ENCODE data around the gene CA10.
A peak's percentile ranks its signal among the peaks of the same experiment; 100 is the strongest.

Gene CA10

DNA sequence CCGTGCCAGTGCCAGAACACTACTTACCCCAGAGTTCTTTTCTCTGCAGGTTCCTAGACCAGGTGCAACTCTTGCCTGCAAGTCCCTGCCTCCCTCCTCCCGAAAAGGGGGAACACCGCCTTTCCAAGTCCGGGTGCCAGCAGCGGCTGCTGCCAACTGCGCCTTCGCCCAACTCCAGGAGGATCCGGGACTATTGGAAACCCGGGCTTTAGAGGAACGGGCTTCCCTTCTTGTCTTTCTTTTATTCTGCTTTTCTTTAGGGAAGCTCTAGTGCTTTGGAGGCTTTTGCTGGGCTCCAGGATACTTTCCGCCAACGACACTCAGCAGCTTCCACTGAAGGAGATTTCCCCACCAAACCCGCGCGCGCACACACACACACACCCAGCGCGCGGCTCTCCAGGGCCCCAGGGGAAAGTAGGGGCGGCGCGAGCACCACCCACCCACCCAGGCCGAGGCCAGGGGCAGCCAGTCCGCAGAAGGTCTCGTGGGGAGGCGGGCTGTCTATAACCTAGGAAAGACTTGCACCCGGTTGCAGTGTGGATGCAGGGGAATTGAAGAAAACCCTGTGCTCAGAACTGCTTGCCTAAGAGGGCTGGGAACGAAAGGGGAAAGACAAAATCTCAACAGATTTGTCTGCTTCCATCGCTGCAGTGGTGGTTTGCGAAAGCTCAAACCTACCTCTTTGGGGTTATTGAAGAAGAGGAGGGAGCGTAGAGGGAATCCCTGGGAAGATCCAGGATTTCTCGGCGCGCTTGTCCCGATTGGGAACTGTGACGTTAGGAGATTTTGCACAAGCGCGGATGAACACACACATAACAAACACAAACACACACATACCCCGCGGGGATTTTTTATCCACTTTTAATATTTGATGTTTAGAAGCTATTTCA lies 977 bp upstream of the CA10 start:
- Histone ChIP-seq H3K27ac (no peak overlapping the region), H3K4me1 (no peaks in the 10 kb centered on the region), H4K20me1 (no peaks in the 10 kb centered on the region; a peak in 1 of 22 replicates), H3K9ac (no peak overlapping the region), H3K4me3 (no peak overlapping the region), H3K36me3 (no peaks in the 10 kb centered on the region), H3K27me3 (no peaks in the 10 kb centered on the region), H3K4me2 (no peak overlapping the region), H3K9me3 (replicated peaks in 1 of 11) (peaks cover 12 to 29% (median 23%) of the 10 kb centered on the region in 11 experiments; a peak in 21 of 22 replicates)
- no peak for TF ChIP-seq Cebpa-rat (IDR thresholded peaks at IDR 0.05)

DNA sequence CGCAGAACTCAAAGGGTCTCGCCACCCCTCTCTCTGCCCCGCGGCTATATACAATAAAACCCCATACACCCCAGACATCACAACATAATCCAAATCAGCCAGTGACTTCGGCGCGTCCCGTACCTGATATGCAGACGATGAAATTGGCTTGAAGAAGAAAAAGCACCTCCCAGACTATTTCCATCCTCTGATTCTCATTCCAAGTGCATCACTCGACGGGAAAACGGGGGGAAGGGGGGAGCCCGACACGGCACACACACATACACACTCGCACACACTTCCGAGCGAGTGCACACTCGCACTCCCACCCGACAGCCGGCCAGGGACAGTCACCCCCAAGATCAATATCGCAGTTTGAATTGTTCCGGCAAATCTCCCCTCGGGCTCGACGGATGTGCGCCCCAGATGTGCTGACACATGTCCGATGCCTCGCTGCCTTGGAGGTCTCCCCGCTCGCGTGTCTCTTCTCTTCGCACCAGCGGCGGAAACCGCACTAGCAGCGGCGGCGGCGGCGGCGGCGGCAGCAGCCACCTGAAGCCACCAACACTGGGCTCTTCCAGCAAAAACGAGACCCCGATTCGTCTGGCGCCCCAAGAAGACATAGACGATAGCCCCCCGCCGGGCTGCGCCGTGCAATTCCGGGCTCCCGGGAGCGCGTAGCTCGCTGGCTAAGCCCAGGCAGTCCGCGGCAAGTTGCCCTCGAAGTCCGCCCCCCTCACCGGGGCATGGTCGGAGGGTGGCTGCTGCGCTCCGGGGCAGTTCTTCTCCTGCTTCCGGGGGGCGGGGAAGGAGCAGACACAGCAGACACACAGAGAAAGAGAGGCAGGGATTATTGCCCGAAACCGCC lies 688 bp downstream of the CA10 start:
- Histone ChIP-seq H3K4me2 (no peak overlapping the region), H3K27ac (no peak overlapping the region), H3K9ac (no peak overlapping the region), H3K27me3 (no peaks in the 10 kb centered on the region), H3K36me3 (no peaks in the 10 kb centered on the region), H3K4me1 (no peaks in the 10 kb centered on the region), H4K20me1 (no peaks in the 10 kb centered on the region; a peak in 1 of 22 replicates), H3K9me3 (replicated peaks in 1 of 11) (peaks cover 12 to 29% (median 23%) of the 10 kb centered on the region in 11 experiments; a peak in 21 of 22 replicates), H3K4me3 (no peak overlapping the region)
- no peak for TF ChIP-seq Cebpa-rat (IDR thresholded peaks at IDR 0.05)

DNA sequence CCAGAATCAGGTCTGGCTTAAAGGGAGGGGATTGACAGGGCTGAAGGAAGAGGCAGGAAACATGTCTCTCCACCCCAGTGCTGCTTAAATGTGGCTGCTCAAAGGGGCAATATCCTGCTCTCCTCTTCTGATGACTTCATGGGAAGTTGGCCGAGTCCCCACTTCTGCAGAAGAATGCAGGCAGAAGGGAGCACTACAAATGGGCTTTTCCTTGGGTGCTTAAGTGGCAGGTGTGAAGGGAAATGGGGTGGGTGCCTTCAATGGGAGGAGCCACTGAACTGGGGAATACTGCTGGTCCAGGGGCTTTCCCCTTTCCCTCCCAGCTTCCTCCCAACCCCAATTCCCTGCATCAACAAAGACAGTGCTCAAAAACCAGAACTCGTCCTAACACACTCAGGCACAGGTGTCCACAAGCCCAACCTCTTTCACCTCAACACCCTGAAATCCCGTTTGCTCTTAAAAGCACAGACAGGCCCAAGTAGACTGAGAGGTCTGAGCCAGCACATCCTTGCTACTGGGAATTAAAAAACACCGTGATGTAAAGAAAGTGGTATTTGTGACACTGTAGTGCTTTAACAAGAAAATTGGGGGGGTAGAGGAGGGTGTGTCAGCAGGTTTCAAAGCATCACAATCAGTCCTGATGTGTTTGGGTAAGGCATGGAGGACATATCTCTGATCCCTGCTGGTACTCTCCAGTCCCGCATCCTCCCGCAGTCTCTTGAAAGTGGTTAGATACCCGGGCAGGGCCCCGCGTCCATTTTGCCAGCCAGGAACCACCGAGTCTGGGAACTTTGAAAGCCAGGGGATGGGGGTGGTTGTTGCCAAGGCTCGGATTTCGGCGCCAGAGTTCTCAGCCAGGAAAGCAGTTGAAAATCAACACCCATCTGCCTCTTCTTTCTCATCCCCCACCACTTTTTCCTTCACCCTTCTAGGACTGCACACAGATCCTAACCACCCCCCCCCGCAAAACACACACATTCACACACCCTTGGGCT lies 1.6 kb downstream of the CA10 start:
- TF ChIP-seq Cebpa-rat (IDR thresholded peaks at IDR 0.05): no peak
- no peaks in the 10 kb centered on the region for H3K4me1 ChIP-seq
- H4K20me1 ChIP-seq: no peaks in the 10 kb centered on the region; a peak in 1 of 22 replicates
- H3K27ac ChIP-seq: no peak overlapping the region
- no peak overlapping the region for H3K4me2 ChIP-seq
- H3K4me3 ChIP-seq: no peak overlapping the region
- no peaks in the 10 kb centered on the region for H3K36me3 ChIP-seq
- no peak overlapping the region for H3K9ac ChIP-seq
- peaks cover 12 to 29% (median 23%) of the 10 kb centered on the region in 11 experiments; a peak in 21 of 22 replicates for H3K9me3 ChIP-seq (replicated peaks in 1 of 11)
- no peaks in the 10 kb centered on the region for H3K27me3 ChIP-seq

DNA sequence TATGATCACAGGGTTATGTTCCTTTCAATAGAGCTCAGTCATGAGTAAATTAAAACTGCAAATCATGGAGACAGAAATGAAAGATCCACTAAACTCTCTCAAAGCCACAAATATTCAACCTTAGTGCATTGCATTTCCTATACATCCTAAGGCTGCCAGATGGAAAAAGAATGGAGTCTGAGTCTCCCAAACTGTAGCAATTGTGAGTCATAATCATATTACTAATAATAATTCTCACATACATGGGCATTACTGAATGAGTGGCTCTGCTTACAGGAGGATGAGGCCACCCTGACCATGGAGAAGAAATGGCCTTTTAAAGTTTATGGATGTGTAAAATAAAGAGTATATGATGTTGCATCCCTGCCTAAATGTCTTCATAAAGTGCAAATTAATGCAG lies 3.2 kb downstream of the CA10 start:
- no peaks in the 10 kb centered on the region for H3K27me3 ChIP-seq
- no peak for TF ChIP-seq Cebpa-rat (IDR thresholded peaks at IDR 0.05)
- H3K9ac ChIP-seq: no peak overlapping the region
- H3K36me3 ChIP-seq: no peaks in the 10 kb centered on the region
- H3K4me3 ChIP-seq: no peak overlapping the region
- H4K20me1 ChIP-seq: no peaks in the 10 kb centered on the region; a peak in 1 of 22 replicates
- peaks cover 12 to 29% (median 23%) of the 10 kb centered on the region in 11 experiments; a peak in 21 of 22 replicates for H3K9me3 ChIP-seq (replicated peaks in 1 of 11)
- H3K27ac ChIP-seq: no peak overlapping the region
- H3K4me1 ChIP-seq: no peaks in the 10 kb centered on the region
- no peak overlapping the region for H3K4me2 ChIP-seq

DNA sequence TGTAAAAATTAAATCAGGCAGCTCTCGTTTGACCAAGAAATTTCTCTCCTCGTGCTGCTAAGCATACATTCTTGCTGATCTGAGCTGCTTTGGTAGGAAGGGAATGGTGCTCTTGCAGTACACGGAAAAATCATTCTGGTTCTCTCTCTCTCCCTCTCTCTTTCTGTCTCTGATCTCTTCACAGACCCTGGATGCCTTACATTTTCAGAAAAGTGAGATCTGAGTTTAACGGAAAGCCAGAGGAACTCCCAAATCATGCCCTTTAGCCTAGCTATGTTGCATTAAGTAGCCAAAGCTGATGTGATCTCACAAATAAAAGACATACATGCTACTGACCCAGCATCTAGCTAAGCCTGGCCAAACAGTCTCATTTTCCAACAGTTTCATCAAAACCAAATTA lies 4.0 kb downstream of the CA10 start:
- H3K4me3 ChIP-seq: no peak overlapping the region
- H4K20me1 ChIP-seq: no peaks in the 10 kb centered on the region; a peak in 1 of 22 replicates
- no peak for TF ChIP-seq Cebpa-rat (IDR thresholded peaks at IDR 0.05)
- no peak overlapping the region for H3K9ac ChIP-seq
- H3K27ac ChIP-seq: no peak overlapping the region
- no peaks in the 10 kb centered on the region for H3K36me3 ChIP-seq
- H3K27me3 ChIP-seq: peaks cover 0 to 4% (median 0%) of the 10 kb centered on the region in 11 experiments; a peak in 1 of 22 replicates
- peaks cover 11 to 21% (median 19%) of the 10 kb centered on the region in 11 experiments; a peak in 21 of 22 replicates for H3K9me3 ChIP-seq (replicated peaks in 1 of 11)
- no peak overlapping the region for H3K4me2 ChIP-seq
- H3K4me1 ChIP-seq: no peaks in the 10 kb centered on the region

DNA sequence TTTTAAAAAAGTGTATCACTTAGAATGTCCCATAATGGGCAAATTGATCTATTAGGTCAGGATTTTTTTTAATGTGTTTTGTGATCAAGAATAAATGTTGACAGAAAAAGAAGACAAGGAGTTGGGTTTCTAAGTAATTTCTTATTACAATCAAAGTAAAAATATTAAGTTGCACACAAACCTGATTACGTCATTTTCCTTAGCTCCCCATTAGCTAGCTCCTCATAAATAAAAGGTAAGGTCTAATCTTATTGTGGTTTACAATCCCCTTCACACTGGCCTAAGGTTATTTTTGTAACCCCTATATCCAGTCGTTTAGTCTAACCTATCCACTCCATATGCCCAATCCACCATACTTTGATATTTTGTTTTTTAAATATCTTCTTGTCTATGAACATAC lies 7.6 kb downstream of the CA10 start:
- TF ChIP-seq Cebpa-rat (IDR thresholded peaks at IDR 0.05): no peak
- Histone ChIP-seq H3K27me3 (peaks cover 0 to 4% (median 0%) of the 10 kb centered on the region in 11 experiments; a peak in 1 of 22 replicates), H3K4me3 (no peak overlapping the region), H3K9me3 (replicated peaks in 1 of 11) (no peaks in the 10 kb centered on the region), H3K4me1 (peaks cover 10 to 23% (median 15%) of the 10 kb centered on the region in 10 experiments), H3K4me2 (no peak overlapping the region), H3K27ac (no peak overlapping the region), H4K20me1 (no peaks in the 10 kb centered on the region), H3K36me3 (no peaks in the 10 kb centered on the region), H3K9ac (no peak overlapping the region)

DNA sequence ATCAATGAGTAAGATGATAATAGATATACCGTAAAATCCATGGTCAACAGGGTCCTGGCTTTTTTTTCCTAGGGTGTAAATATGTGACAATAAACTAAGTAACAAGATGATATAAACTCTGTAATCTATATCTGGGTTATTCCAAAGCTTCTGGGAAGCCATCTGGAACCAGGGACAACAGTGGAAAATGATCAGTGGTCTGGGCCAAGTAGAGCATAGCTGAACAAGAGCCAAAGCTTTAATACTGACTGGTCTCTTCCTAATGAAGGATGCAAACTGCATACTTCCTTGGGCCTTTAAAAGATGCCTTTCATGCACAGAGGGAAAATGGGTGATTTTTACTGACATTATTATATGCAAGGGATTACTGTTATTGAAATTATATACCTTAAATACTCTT lies 8.9 kb downstream of the CA10 start:
- Histone ChIP-seq H3K27me3 (peaks cover 0 to 4% (median 0%) of the 10 kb centered on the region in 11 experiments; a peak in 1 of 22 replicates), H3K27ac (no peak overlapping the region), H3K9ac (no peak overlapping the region), H4K20me1 (no peaks in the 10 kb centered on the region), H3K9me3 (replicated peaks in 1 of 11) (no peaks in the 10 kb centered on the region), H3K4me3 (no peak overlapping the region), H3K36me3 (no peaks in the 10 kb centered on the region), H3K4me2 (no peak overlapping the region), H3K4me1 (peaks cover 10 to 23% (median 15%) of the 10 kb centered on the region in 10 experiments)
- TF ChIP-seq Cebpa-rat (IDR thresholded peaks at IDR 0.05): no peak

DNA sequence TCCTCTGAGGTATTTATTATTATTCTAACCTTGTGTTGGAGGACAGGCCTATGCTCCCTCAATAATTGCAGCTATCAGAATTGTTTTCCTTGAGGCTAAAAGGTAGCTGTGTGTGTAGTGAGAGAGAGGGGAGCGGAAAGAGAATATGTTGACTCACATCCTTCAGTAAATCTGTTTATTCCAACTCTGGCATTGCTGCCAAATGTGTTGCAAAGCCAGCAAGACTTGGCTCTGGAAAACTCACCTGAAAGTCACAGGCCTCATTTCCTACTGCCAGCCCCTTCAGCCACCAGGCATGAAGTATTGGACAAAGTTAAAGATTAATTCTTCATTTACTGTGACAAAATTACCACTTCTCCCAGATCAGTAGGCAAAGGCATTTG lies 9.6 kb downstream of the CA10 start:
- Histone ChIP-seq H4K20me1 (no peaks in the 10 kb centered on the region), H3K9me3 (replicated peaks in 1 of 11) (no peaks in the 10 kb centered on the region), H3K36me3 (no peaks in the 10 kb centered on the region), H3K27me3 (peaks cover 0 to 4% (median 0%) of the 10 kb centered on the region in 11 experiments; a peak in 1 of 22 replicates), H3K27ac (no peak overlapping the region; a peak in 1 of 22 replicates), H3K4me2 (peak overlapping the region in 3 of 11 experiments; percentile 39 to 70 (median 61); a peak in 3 of 22 replicates), H3K9ac (no peak overlapping the region), H3K4me1 (peaks cover 10 to 23% (median 15%) of the 10 kb centered on the region in 10 experiments), H3K4me3 (no peak overlapping the region)
- TF ChIP-seq Cebpa-rat (IDR thresholded peaks at IDR 0.05): no peak
